VCaP (cell line): Measurements from ENCODE around the gene RCCD1.

Source experiments
- H3K27ac ChIP-seq: fragments of 450-650 bp; 2 replicates; pipeline ENCODE4 v1.5.1; 2017
- CTCF ChIP-seq: fragments of 450-650 bp; conservative IDR thresholded peaks from 2 replicates; pipeline ENCODE4 v1.5.1; 2017; ENCODE audit warnings: mild to moderate bottlenecking, moderate library complexity

The RCCD1 gene

GRCh38 chr15:90968434-90968833, 13.8 kb downstream of the RCCD1 start:
- no peak for TF ChIP-seq CTCF
- H3K27ac ChIP-seq = no peak overlapping the region

- no peak overlapping the region for H3K27ac ChIP-seq
- no peak for TF ChIP-seq CTCF
Measured at GRCh38 chr15:90970274-90970673, 15.6 kb downstream of the RCCD1 start.

- no peak overlapping the region for H3K27ac ChIP-seq
- no peak for TF ChIP-seq CTCF
Measured at GRCh38 chr15:90972133-90972532, 17.4 kb downstream of the RCCD1 start.

GRCh38 chr15:90974216-90974615, 19.5 kb downstream of the RCCD1 start:
- H3K27ac ChIP-seq = no peak overlapping the region
- TF ChIP-seq CTCF = no peak

GRCh38 chr15:90979582-90979981, 24.9 kb downstream of the RCCD1 start:
- no peak for TF ChIP-seq CTCF
- no peak overlapping the region for H3K27ac ChIP-seq

GRCh38 chr15:90981681-90982080, 27.0 kb downstream of the RCCD1 start:
- TF ChIP-seq CTCF = no peak
- no peak overlapping the region for H3K27ac ChIP-seq

GRCh38 chr15:90982135-90982534, 27.5 kb downstream of the RCCD1 start:
- no peak for TF ChIP-seq CTCF
- no peak overlapping the region for H3K27ac ChIP-seq
